Hematopoietic multipotent progenitor cell (in vitro differentiated cells): Measurements from ENCODE around the gene DBF4. TPM values are rescaled to one million over a fixed set of nuclear protein-coding genes. Genes with fewer than 3 reads are reported as not detected.
"Not testable (repeated sequence)": the region's sequence is repeated elsewhere in the genome, so short reads cannot be mapped to it uniquely, and the experiment has no call there.

Experiments
- DNase-seq, 3 donors: peaks; one replicate each; pipeline ENCODE4 v3.0.0-alpha.2; 2011 to 2015; ENCODE audit warnings: low read depth in 2 of 3, low spot score in 2 of 3
- total RNA-seq: library from RNA; depleted of rRNA; stranded (reverse); fragments of >200 nt; gene quantifications from one replicate; pipeline ENCODE4 v1.2.3, GENCODE V29; 2012

The DBF4 gene
- total RNA-seq, 1 donor: 7.3 TPM

GRCh38 chr7:87882151-87882937, 6.1 kb downstream of the DBF4 start:
- DNase-seq: no peak

- no peak for DNase-seq
These were observed 8.7 kb downstream of the DBF4 start for GRCh38 chr7:87885018-87885417.

GRCh38 chr7:87886875-87887274, 10.6 kb downstream of the DBF4 start:
- peak in 2 of 3 donors; percentile 34 to 67 for DNase-seq

GRCh38 chr7:87895363-87895762, 19.1 kb downstream of the DBF4 start:
- no peak for DNase-seq

GRCh38 chr7:87899255-87899654, 23.0 kb downstream of the DBF4 start:
- DNase-seq: no peak

GRCh38 chr7:87907136-87907906, 31.0 kb downstream of the DBF4 start:
- not testable (repeated sequence) for DNase-seq

- DNase-seq: not testable (repeated sequence)
These were observed 32.5 kb downstream of the DBF4 start for GRCh38 chr7:87908814-87909213.

- DNase-seq: no peak
These were observed 35.8 kb downstream of the DBF4 start for GRCh38 chr7:87912121-87912520.

GRCh38 chr7:87918740-87919139, 42.4 kb downstream of the DBF4 start:
- DNase-seq: no peak

- no peak for DNase-seq
These were observed 43.6 kb downstream of the DBF4 start for GRCh38 chr7:87919875-87920274.

- DNase-seq: no peak
These were observed 44.3 kb downstream of the DBF4 start for GRCh38 chr7:87920578-87920977.

GRCh38 chr7:87922759-87923395, 46.6 kb downstream of the DBF4 start:
- not testable (repeated sequence) for DNase-seq

GRCh38 chr7:87926581-87927461, 50.5 kb downstream of the DBF4 start:
- peak in 1 of 3 donors; percentile 6 for DNase-seq

GRCh38 chr7:87933605-87933952, 57.3 kb downstream of the DBF4 start:
- no peak for DNase-seq

- DNase-seq: peak; percentile 57 to 96 (median 94)
These were observed 57.8 kb downstream of the DBF4 start, which contains the start of gene ADAM22 for GRCh38 chr7:87933953-87934698. ADAM22 (plus strand) TSS chr7:87934251; CDS start chr7:87934466, 215 bp downstream.

GRCh38 chr7:87934699-87935383, 58.5 kb downstream of the DBF4 start:
- DNase-seq: peak in 2 of 3 donors; percentile 11 to 41

GRCh38 chr7:87935384-87935706, 59.1 kb downstream of the DBF4 start:
- DNase-seq: no peak

- no peak for DNase-seq
These were observed 64.8 kb downstream of the DBF4 start for GRCh38 chr7:87941138-87941537.

- no peak for DNase-seq
These were observed 68.3 kb downstream of the DBF4 start for GRCh38 chr7:87944547-87944946.
